HG02623 (cell line): Measurements from ENCODE around the gene POLD4.
"Not testable (repeated sequence)": the region's sequence is repeated elsewhere in the genome, so short reads cannot be mapped to it uniquely, and the experiment has no call there.

ENCODE experiments used
- ATAC-seq: cut with Tn5 transposase; IDR thresholded peaks from one replicate; pipeline ENCODE4 v1.9.1; 2021; ENCODE audit warnings: moderate library complexity; ENCODE audit not compliant: unreplicated experiment

The POLD4 gene

GRCh38 chr11:67353317-67354074 is at the start of gene POLD4:
POLD4 (minus strand) TSS chr11:67353546; CDS start chr11:67353399, 147 bp downstream.
- peak; percentile 76 for ATAC-seq

- not testable (repeated sequence) for ATAC-seq
Measured at GRCh38 chr11:67403085-67403484, 49.7 kb upstream of the POLD4 start.

- not testable (repeated sequence) for ATAC-seq
Measured at GRCh38 chr11:67402192-67402839, 49.0 kb upstream of the POLD4 start.

- ATAC-seq, result peak; percentile 66
Measured at GRCh38 chr11:67401495-67402191, 48.3 kb upstream of the POLD4 start, which contains the start of gene PPP1CA. PPP1CA (minus strand) TSS chr11:67401858; CDS start chr11:67401782, 76 bp downstream.

GRCh38 chr11:67400942-67401494 is 47.7 kb upstream of the POLD4 start:
- ATAC-seq, result no peak

GRCh38 chr11:67400251-67400941 is 47.0 kb upstream of the POLD4 start:
- ATAC-seq, result no peak

GRCh38 chr11:67398661-67399563 is 45.6 kb upstream of the POLD4 start:
- ATAC-seq, result no peak

- no peak for ATAC-seq
Measured at GRCh38 chr11:67397986-67398660, 44.8 kb upstream of the POLD4 start.

- ATAC-seq, result no peak
Measured at GRCh38 chr11:67397536-67397935, 44.2 kb upstream of the POLD4 start.

- no peak for ATAC-seq
Measured at GRCh38 chr11:67396587-67397389, 43.4 kb upstream of the POLD4 start.

- no peak for ATAC-seq
Measured at GRCh38 chr11:67396259-67396581, 42.9 kb upstream of the POLD4 start.

GRCh38 chr11:67395555-67396258 is 42.4 kb upstream of the POLD4 start:
- no peak for ATAC-seq

GRCh38 chr11:67393990-67394389 is 40.6 kb upstream of the POLD4 start:
- ATAC-seq, result no peak

- no peak for ATAC-seq
Measured at GRCh38 chr11:67393437-67393836, 40.1 kb upstream of the POLD4 start.

- no peak for ATAC-seq
Measured at GRCh38 chr11:67392183-67392715, 38.9 kb upstream of the POLD4 start.

- peak; percentile 54 for ATAC-seq
Measured at GRCh38 chr11:67391304-67392182, 38.2 kb upstream of the POLD4 start, which contains the start of gene RAD9A. RAD9A (plus strand) TSS chr11:67391986; CDS start chr11:67392045, 59 bp downstream.

GRCh38 chr11:67390947-67391303 is 37.6 kb upstream of the POLD4 start:
- no peak for ATAC-seq
